Upper lobe of left lung (tissue), 4 donors: Measurements from ENCODE around the gene ME3.

ENCODE experiments used
- CTCF ChIP-seq, 6 experiments: fragments of 450-650 bp in 4 of 6; fragments of 200-600 bp in 2 of 6; sonication (generic) in 2 of 6; IDR thresholded peaks; one replicate each; pipeline ENCODE4 v1.5.1; 2016 to 2019; ENCODE audit warnings: antibody characterized with exemption in 6 of 6
- POLR2AphosphoS5 ChIP-seq, 2 donors: sonication (generic); formaldehyde crosslinking; IDR thresholded peaks; one replicate each; pipeline ENCODE4 v1.5.1; 2017; ENCODE audit warnings: antibody characterized with exemption in 2 of 2

DNA sequence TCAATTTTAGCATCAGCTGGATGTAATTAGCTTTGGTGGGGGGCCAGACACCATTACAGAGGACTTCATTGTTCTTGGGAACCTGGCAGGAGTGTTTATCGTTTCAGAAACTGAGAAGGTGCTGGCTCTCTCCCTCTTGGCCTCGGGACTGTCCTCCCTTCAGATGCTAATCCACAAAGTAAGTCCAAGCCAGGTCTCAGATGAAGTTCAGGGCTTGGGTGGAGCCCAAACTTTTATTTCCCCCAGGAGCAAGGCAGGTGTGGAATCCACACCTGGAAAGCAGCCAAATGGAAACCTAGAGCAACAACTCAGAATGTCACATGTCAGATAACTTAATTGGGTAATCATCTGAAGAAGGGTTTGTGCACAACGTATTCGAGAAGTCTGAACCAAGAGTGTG, 119.2 kb downstream of the ME3 start:
- no peak for TF ChIP-seq CTCF (IDR thresholded peaks at IDR 0.05)
- TF ChIP-seq POLR2AphosphoS5 (IDR thresholded peaks at IDR 0.05): no peak
